Posterior vena cava (tissue), 2 donors: ENCODE results near the gene CDC5L. TPM values are rescaled to one million over a fixed set of nuclear protein-coding genes. Genes with fewer than 3 reads are reported as not detected.
"Not testable (repeated sequence)": the region's sequence is repeated elsewhere in the genome, so short reads cannot be mapped to it uniquely, and the experiment has no call there.

Source experiments
- DNase-seq: peaks from one replicate; pipeline ENCODE4 v3.0.0-alpha.2; 2020; ENCODE audit warnings: low spot score
- intact Hi-C, 2 donors: fragments of 100-400 bp; cut with DNase I; formaldehyde crosslinking; loops; one replicate each; pipeline versions ENCODE4 v1.14.1 to v1.14.2; 2022 to 2023
- total RNA-seq, 2 donors: library from RNA; stranded (reverse); fragmentation: NEBNext Ultra II Directional; extraction: Animal tissue kit (Norgen Biotek cat#: 25700); gene quantifications; one replicate each; pipeline ENCODE4 v1.2.1, GENCODE V29; 2021
- donor health status: DM: yes; HTN: yes; CAD: no.
- donor health status: DM: yes; HTN: yes; CAD: no.

Gene CDC5L
- total RNA-seq, 2 donors from 2014 or later = 19.1 to 25.1 TPM

DNA sequence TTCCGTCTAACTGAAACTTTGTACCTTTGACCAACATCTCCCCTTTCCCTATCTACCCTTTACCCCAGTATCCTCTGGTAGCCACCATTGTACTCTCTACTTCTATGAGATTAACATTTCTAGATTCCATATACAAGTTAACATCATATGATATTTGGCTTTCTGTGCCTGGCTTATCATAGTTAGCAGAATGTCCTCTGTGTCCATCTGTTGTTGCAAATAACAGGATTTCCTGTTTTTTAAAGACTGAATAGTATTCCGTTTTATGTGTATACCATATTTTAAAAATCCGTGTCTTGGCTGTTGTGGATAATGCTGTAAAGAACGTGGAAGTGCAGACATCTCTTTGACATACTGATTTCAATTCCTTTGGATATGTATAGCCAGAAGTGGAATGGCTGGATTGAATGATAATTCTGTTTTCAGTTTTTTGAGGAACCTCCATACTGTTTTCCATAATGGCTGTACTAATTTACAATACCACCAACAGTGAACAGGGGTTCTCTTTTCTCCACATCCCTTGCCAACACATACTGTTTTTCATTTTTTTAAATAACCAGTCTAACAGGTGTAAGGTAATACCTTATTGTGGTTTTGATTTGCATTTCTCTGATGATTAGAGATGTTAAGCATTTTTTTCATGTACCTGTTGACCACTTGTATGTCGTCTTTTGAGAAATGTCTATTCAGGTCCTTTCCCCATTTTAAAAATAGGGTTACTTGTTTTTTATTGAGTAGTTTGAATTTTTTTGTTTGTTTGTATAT, 53.8 kb downstream of the CDC5L start:
- DNase-seq = no peak
- intact Hi-C loops = no loop called here

DNA sequence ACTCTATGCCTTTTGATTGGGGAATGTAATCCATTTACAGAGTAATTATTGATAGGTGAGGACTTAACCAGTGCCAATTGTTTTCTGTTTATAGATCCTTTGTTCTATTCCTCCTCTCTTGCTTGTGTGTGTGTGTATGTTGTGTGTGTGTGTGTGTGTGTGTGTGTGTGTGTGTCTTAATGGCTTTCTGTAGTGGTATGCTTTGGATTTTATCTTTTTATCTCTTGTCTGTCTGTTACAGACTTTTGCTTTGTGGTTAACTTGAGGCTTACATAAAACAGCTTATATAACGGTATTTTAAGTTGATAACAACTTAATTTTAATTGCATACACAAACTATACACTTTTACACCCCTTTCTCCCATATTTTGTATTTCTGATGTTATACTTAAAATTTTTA, 54.7 kb downstream of the CDC5L start:
- intact Hi-C loops = no loop called here
- DNase-seq = no peak

GRCh38 chr6:44442833-44443444, 55.4 kb downstream of the CDC5L start:
- no peak for DNase-seq
- intact Hi-C loops = no loop called here

DNA sequence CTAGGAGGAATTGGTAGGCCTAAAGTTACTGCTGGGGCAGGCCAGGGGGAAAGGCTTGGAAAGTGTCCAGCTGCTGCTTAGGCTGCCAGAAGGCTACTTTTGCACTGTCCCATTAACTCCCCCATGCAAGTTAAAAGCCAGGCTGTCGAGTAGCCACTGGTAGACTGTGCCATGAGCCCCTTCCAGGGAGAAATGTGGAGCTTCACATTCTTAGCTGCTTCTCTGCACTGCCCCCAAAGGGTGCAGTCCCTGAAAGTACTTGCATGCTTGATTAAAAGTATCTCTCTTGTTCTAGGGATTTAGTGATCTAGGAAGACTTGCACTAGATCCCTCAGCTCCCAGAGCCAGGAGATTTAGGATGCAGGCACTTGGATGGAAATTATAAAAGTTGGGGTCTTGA, 57.3 kb downstream of the CDC5L start:
- intact Hi-C loops = no loop called here
- DNase-seq = no peak

- intact Hi-C loops = no loop called here
- no peak for DNase-seq
Measured at GRCh38 chr6:44446626-44447300, 59.3 kb downstream of the CDC5L start.

- DNase-seq, intact Hi-C loops: not testable (repeated sequence)
Measured at GRCh38 chr6:44449181-44449580, 61.7 kb downstream of the CDC5L start.

- intact Hi-C loops = no loop called here
- DNase-seq = no peak
Measured at GRCh38 chr6:44451803-44452695, 64.5 kb downstream of the CDC5L start.

GRCh38 chr6:44452725-44453124, 65.2 kb downstream of the CDC5L start:
- intact Hi-C loops = no loop called here
- no peak for DNase-seq

- intact Hi-C loops = no loop called here
- DNase-seq = no peak
Measured at GRCh38 chr6:44453146-44453545, 65.6 kb downstream of the CDC5L start.

GRCh38 chr6:44454198-44454597, 66.7 kb downstream of the CDC5L start:
- no peak for DNase-seq
- intact Hi-C loops = no loop called here

- intact Hi-C loops = no loop called here
- DNase-seq = no peak
Measured at GRCh38 chr6:44456070-44456965, 68.8 kb downstream of the CDC5L start.

DNA sequence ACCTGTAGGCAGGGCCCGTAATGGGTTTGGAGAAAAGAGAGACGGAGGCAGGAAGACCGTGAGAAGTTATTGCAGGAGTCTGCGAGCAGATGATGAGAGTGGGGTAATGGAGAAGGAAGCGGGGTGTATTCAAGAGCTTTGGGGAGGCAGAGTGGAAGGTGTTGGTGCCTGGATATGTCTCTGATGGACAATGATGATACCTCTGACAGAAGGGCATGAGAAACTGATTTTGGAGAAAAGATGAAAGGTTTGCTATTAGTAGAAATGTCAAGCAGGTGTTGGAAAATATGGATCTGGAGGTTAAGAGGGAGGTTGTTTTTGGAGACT, 69.4 kb downstream of the CDC5L start:
- intact Hi-C loops = no loop called here
- no peak for DNase-seq

GRCh38 chr6:44457596-44457995, 70.1 kb downstream of the CDC5L start:
- no peak for DNase-seq
- intact Hi-C loops = no loop called here

- DNase-seq = no peak
- intact Hi-C loops = no loop called here
Measured at GRCh38 chr6:44458551-44458950, 71.0 kb downstream of the CDC5L start.

GRCh38 chr6:44462335-44462734, 74.8 kb downstream of the CDC5L start:
- no peak for DNase-seq
- intact Hi-C loops = no loop called here

GRCh38 chr6:44462797-44463727, 75.6 kb downstream of the CDC5L start:
- no peak for DNase-seq
- intact Hi-C loops = no loop called here

- no peak for DNase-seq
- intact Hi-C loops = no loop called here
Measured at GRCh38 chr6:44463728-44464450, 76.4 kb downstream of the CDC5L start.
